GM12878 (cell line): ENCODE data around the gene AMN. TPM values are rescaled to one million over a fixed set of nuclear protein-coding genes. Genes with fewer than 3 reads are reported as not detected.

Experiments
- ATAC-seq: fragments of 200-7000 bp; cut with Tn5 transposase; 3 replicates; pipeline ENCODE4 v1.9.1; 2020; ENCODE audit warnings: mild to moderate bottlenecking, moderate library complexity
- BruUV-seq: library from RNA; stranded (reverse); fragments of 400-500 nt; replicated peaks from 2 replicates; lab custom pipeline; 2021; lab: Mats Ljungman, UMichigan
- CTCF ChIA-PET: fragments of 300-600 bp; sonication (Branson Sonifier 250); formaldehyde crosslinking; extraction: SDS; loops from one replicate; lab custom pipeline; 2021; ENCODE audit warnings: inconsistent platforms; lab: Yijun Ruan, JAX
- POLR2A ChIA-PET: fragments of 350-600 bp; formaldehyde crosslinking; extraction: SDS; loops from one replicate; lab custom pipeline; 2021; ENCODE audit warnings: inconsistent platforms; lab: Charles Lee
- RAD21 ChIA-PET: fragments of 300-600 bp; sonication (Branson Sonifier 250); formaldehyde crosslinking; loops from one replicate; lab custom pipeline; 2023; ENCODE audit warnings: antibody characterized with exemption; ENCODE audit not compliant: unreplicated experiment; lab: Charles Lee
- SMC1A ChIA-PET: fragments of 300-600 bp; sonication (Branson Sonifier 250); formaldehyde crosslinking; loops from one replicate; lab custom pipeline; 2023; ENCODE audit not compliant: unreplicated experiment, uncharacterized antibody; lab: Charles Lee
- DNase-seq: peaks from one replicate; pipeline ENCODE4 v3.0.0-alpha.2; 2011; ENCODE audit warnings: low read depth, low spot score
- FAIRE-seq: peaks from 3 replicates; lab custom pipeline; 2011; peaks lifted over from hg19 to GRCh38; lab: Jason Lieb, UNC
- H2AFZ ChIP-seq: 2 replicates; pipeline ENCODE4 v1.6.0; 2011; ENCODE audit warnings: low read depth, low read length, control low read depth; ENCODE audit not compliant: control insufficient read depth
- H3K27ac ChIP-seq: 2 replicates; pipeline ENCODE4 v1.5.1; 2011; ENCODE audit warnings: control low read depth; ENCODE audit not compliant: control insufficient read depth, insufficient read depth
- H3K27me3 ChIP-seq, 2 experiments: replicated peaks in 1 of 2; 2 replicates each; pipeline versions ENCODE4 v1.6.0 to v1.6.1; 2011; ENCODE audit warnings: low read length in 1 of 2; ENCODE audit not compliant: control insufficient read depth in 2 of 2, insufficient read depth in 2 of 2
- H3K36me3 ChIP-seq, 2 experiments: 2 replicates each; pipeline ENCODE4 v1.5.1; 2011; ENCODE audit warnings: low read length in 1 of 2; ENCODE audit not compliant: control insufficient read depth in 2 of 2, insufficient read depth in 2 of 2
- H3K4me1 ChIP-seq: 2 replicates; pipeline ENCODE4 v1.6.1; 2011; ENCODE audit warnings: mild to moderate bottlenecking, low read length, moderate library complexity, mixed read lengths; ENCODE audit not compliant: control insufficient read depth, insufficient read depth
- H3K4me2 ChIP-seq: 2 replicates; pipeline ENCODE4 v1.6.0; 2011; ENCODE audit warnings: control low read depth; ENCODE audit not compliant: control insufficient read depth, insufficient read depth
- H3K4me3 ChIP-seq: fragments of 200-600 bp; sonication (generic); 2 replicates; pipeline ENCODE4 v1.5.1; 2016
- H3K79me2 ChIP-seq: 2 replicates; pipeline ENCODE4 v1.6.0; 2011; ENCODE audit warnings: low read length; ENCODE audit not compliant: control insufficient read depth, insufficient read depth
- H3K9ac ChIP-seq: 2 replicates; pipeline ENCODE4 v1.8.0; 2011; ENCODE audit warnings: low read length, control low read depth, mixed read lengths; ENCODE audit not compliant: control insufficient read depth, insufficient read depth
- H3K9me3 ChIP-seq: replicated peaks from 3 replicates; pipeline ENCODE4 v1.5.1; 2011; ENCODE audit warnings: mild to moderate bottlenecking, low read length; ENCODE audit not compliant: control insufficient read depth, insufficient read depth
- H4K20me1 ChIP-seq: 2 replicates; pipeline ENCODE4 v1.6.0; 2011; ENCODE audit not compliant: control insufficient read depth, insufficient read depth
- CBX3 ChIP-seq: fragments of 200-600 bp; sonication (generic); IDR thresholded peaks from 2 replicates; pipeline ENCODE4 v1.6.1; 2016; ENCODE audit warnings: low read depth, borderline replicate concordance
- CBX5 ChIP-seq: sonication (generic); IDR thresholded peaks from 2 replicates; pipeline ENCODE4 v1.6.1; 2016; ENCODE audit warnings: low read depth, moderate library complexity, mild to moderate bottlenecking, inconsistent platforms
- CHD1 ChIP-seq: IDR thresholded peaks from 2 replicates; pipeline ENCODE4 v1.6.1; 2012; ENCODE audit warnings: low read depth, low read length, improper control_type of control experiment
- CREB1 ChIP-seq: IDR thresholded peaks from 2 replicates; pipeline ENCODE4 v1.6.1; 2012; ENCODE audit warnings: low read depth, mild to moderate bottlenecking, inconsistent platforms
- EZH2 ChIP-seq: IDR thresholded peaks from 2 replicates; pipeline ENCODE4 v1.6.1; 2012; ENCODE audit warnings: low read depth, mild to moderate bottlenecking, control low read depth, inconsistent platforms, low read length, borderline replicate concordance; ENCODE audit not compliant: control insufficient read depth
- JUND ChIP-seq: IDR thresholded peaks from 2 replicates; pipeline ENCODE4 v1.6.1; 2012; ENCODE audit warnings: low read depth, mild to moderate bottlenecking, low read length, improper control_type of control experiment, moderate library complexity
- MYC ChIP-seq: IDR thresholded peaks from 2 replicates; pipeline ENCODE4 v1.6.1; 2011; ENCODE audit warnings: mild to moderate bottlenecking, low read length, moderate library complexity, inconsistent platforms; ENCODE audit not compliant: insufficient read depth, insufficient replicate concordance, insufficient read length, severe bottlenecking
- NRF1 ChIP-seq: conservative IDR thresholded peaks from 2 replicates; pipeline ENCODE4 v1.6.1; 2011; ENCODE audit warnings: mild to moderate bottlenecking, low read depth, low read length, improper control_type of control experiment
- PAX8 ChIP-seq: fragments of 450-650 bp; IDR thresholded peaks from 2 replicates; pipeline ENCODE4 v1.6.1; 2017; ENCODE audit warnings: mild to moderate bottlenecking, moderate library complexity
- POU2F2 ChIP-seq: IDR thresholded peaks from 3 replicates; pipeline ENCODE4 v1.6.1; 2011; ENCODE audit warnings: low read depth, mild to moderate bottlenecking, low read length, borderline replicate concordance
- RCOR1 ChIP-seq: conservative IDR thresholded peaks from 2 replicates; pipeline ENCODE4 v1.6.1; 2012; ENCODE audit warnings: low read depth, low read length, improper control_type of control experiment
- SIX5 ChIP-seq: IDR thresholded peaks from 2 replicates; pipeline ENCODE4 v1.6.1; 2011; ENCODE audit warnings: mild to moderate bottlenecking, low read depth, low read length, moderate library complexity; ENCODE audit not compliant: severe bottlenecking
- SKIL ChIP-seq: fragments of 450-650 bp; IDR thresholded peaks from 2 replicates; pipeline ENCODE4 v1.6.1; 2017; ENCODE audit warnings: mild to moderate bottlenecking, low read depth, inconsistent platforms; ENCODE audit not compliant: poor library complexity, severe bottlenecking
- SMAD1 ChIP-seq: fragments of 450-650 bp; IDR thresholded peaks from 2 replicates; pipeline ENCODE4 v1.6.1; 2018; ENCODE audit warnings: mild to moderate bottlenecking, low read depth; ENCODE audit not compliant: partially characterized antibody
- SMC3 ChIP-seq: IDR thresholded peaks from 2 replicates; pipeline ENCODE4 v1.6.1; 2011; ENCODE audit warnings: low read length, improper control_type of control experiment, borderline replicate concordance
- TCF3 ChIP-seq: IDR thresholded peaks from 2 replicates; pipeline ENCODE4 v1.6.1; 2012; ENCODE audit warnings: low read depth, mild to moderate bottlenecking, low read length, borderline replicate concordance; ENCODE audit not compliant: insufficient read depth
- WGBS: methylation state at CpG from one replicate; pipeline ENCODE4 v1.1.6; 2016; ENCODE audit warnings: low lambda C conversion rate; ENCODE audit not compliant: insufficient replicate concordance, insufficient coverage; ENCODE audit errors: missing lambda C conversion rate; 5-methylcytosine and 5-hydroxymethylcytosine counted together
- in situ Hi-C: fragments of 300-500 bp; cut with MboI; formaldehyde crosslinking; loops from 9 replicates; pipeline ENCODE4 v1.14.3; 2018; ENCODE audit warnings: mixed read lengths
- intact Hi-C: fragments of 100-400 bp; cut with micrococcal nuclease; formaldehyde crosslinking; loops from one replicate; pipeline ENCODE4 v1.14.2; 2022; ENCODE audit not compliant: unreplicated experiment
- polyA plus RNA-seq, 11 experiments: library from polyadenylated mRNA; depleted of rRNA in 4 of 11; unstranded in 6 of 11; stranded (reverse) in 5 of 11; fragments of >200 nt; fragmentation: Nextera tagmentation in 4 of 11; fragmentation: Illumina TruSeq in 1 of 11; extraction: Ambion mirVana in 4 of 11; extraction: Trizol in 1 of 11; gene quantifications; 1 replicate in 1 of 11; 2 replicates in 10 of 11; pipeline versions ENCODE4 v1.2.1 to v1.2.3, GENCODE V29; 2011 to 2016; ENCODE audit warnings: inconsistent platforms in 2 of 11, missing spikeins in 2 of 11, low read depth in 1 of 11
- total RNA-seq, 4 experiments: library from RNA; depleted of rRNA in 3 of 4; stranded (reverse); fragments of >200 nt in 3 of 4; fragmentation: Illumina TruSeq in 1 of 4; extraction: Trizol in 1 of 4; gene quantifications; 2 replicates each; pipeline versions ENCODE4 v1.2.1 to v1.2.3, GENCODE V29; 2013 to 2021
- TF ChIP-seq, protein P1 (sequence below): fragments of 450-650 bp; formaldehyde crosslinking; IDR thresholded peaks from 2 replicates; pipeline ENCODE4 v1.4.0; 2022; ENCODE audit warnings: mild to moderate bottlenecking, moderate library complexity

The AMN gene
- total and polyA plus RNA-seq, 10 of the 15 experiments (the other 5 are each of a cell fraction or from before 2014, with no cell fraction given): 0.03 to 0.33 (median 0.11) TPM; not detected in 6

DNA sequence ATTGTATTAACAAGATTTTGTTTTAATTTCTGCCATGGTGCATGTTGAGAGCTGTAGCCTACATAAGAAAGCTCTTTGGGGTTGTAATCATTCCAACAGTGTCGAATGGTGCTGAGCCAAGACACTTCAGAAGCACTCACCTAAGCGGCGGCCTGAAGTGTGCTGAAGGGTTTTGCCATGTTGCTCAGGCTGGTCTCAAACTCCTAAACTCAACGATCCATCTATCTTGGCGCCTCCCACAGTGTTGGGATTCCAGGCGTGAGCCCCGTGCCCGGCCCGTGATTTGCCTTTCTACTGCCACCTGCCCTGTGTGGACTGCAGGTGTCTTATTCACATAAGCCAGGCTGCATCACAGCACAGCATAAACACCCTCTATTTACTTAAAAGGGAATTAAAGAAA, 48.9 kb downstream of the AMN start (continued):
- TF ChIP-seq CREB1 (no peak), SIX5 (no peak), NRF1 (no peak), CBX5 (no peak), CHD1 (no peak), RCOR1 (no peak)

DNA sequence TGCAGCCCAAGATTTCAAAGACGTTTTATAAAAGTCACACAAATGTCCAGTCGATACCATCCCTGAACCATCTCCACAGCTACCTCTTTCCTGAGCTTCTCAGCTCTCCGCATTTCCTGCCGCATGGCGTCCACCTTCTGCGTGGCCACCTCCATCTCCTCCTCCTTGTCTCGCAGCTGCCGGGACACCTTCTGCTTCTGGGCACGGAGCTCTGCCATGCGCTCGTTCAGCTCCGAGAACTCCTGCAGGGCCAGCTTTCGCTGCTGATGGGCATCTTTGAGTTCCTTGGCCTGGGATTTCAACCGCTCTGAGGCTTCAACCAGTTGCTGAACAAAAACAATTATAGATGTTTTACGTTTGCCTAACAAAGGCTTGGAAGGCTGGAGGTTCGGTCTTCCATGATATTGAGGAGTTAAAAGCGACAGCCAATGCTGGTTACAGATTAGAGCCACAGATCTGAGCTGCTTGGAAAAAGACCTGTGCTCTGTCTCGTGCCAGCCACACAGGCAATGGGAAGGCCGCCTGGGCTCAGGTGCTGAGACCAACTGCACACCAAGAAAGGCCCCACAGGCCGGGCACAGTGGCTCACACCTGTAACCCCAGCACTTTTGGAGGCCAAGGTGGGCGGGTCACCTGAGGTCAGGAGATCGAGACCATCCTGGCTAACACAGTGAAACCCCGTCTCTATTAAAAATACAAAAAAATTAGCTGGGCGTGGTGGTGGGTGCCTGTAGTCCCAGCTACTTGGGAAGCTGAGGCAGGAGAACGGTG, 49.6 kb downstream of the AMN start:
- ChIA-PET RAD21 (interaction anchor here (0.8 kb wide), 1 partner anchor 277 kb away, joined by 4 read pairs; no protein-coding TSS in a partner anchor), POLR2A (no interaction called here), SMC1A (interaction anchor here (0.7 kb wide), 1 partner anchor 187 kb away, joined by 3 read pairs; no protein-coding TSS in a partner anchor), CTCF (interaction anchor here (0.6 to 0.7 kb wide), 3 partner anchors 61 to 189 kb away, joined by 3 read pairs; no protein-coding TSS in a partner anchor)
- intact Hi-C loops: no loop called here
- 69% methylated on average over 25 of the region's 25 CpGs for WGBS
- in situ Hi-C loops: no loop called here
- no peak for DNase-seq
- Histone ChIP-seq H3K4me3 (no peak overlapping the region), H3K4me2 (no peak overlapping the region), H3K4me1 (no peaks in the 10 kb centered on the region), H4K20me1 (no peaks in the 10 kb centered on the region), H3K79me2 (no peaks in the 10 kb centered on the region), H2AFZ (no peak overlapping the region), H3K9me3 (no peaks in the 10 kb centered on the region), H3K9ac (no peak overlapping the region), H3K27me3 (no peaks in the 10 kb centered on the region), H3K27ac (no peak overlapping the region), H3K36me3 (peaks cover 21 to 30% of the 10 kb centered on the region in 2 experiments)
- BruUV-seq: no TSS peak
- no peak for FAIRE-seq
- no peak for ATAC-seq
- TF ChIP-seq TCF3 (no peak), CBX3 (no peak), SMC3 (no peak), PAX8 (no peak), MYC (no peak), EZH2 (no peak), SMAD1 (no peak), SKIL (no peak), JUND (no peak), POU2F2 (no peak), CREB1 (no peak)
- TF ChIP-seq, protein P1, sequence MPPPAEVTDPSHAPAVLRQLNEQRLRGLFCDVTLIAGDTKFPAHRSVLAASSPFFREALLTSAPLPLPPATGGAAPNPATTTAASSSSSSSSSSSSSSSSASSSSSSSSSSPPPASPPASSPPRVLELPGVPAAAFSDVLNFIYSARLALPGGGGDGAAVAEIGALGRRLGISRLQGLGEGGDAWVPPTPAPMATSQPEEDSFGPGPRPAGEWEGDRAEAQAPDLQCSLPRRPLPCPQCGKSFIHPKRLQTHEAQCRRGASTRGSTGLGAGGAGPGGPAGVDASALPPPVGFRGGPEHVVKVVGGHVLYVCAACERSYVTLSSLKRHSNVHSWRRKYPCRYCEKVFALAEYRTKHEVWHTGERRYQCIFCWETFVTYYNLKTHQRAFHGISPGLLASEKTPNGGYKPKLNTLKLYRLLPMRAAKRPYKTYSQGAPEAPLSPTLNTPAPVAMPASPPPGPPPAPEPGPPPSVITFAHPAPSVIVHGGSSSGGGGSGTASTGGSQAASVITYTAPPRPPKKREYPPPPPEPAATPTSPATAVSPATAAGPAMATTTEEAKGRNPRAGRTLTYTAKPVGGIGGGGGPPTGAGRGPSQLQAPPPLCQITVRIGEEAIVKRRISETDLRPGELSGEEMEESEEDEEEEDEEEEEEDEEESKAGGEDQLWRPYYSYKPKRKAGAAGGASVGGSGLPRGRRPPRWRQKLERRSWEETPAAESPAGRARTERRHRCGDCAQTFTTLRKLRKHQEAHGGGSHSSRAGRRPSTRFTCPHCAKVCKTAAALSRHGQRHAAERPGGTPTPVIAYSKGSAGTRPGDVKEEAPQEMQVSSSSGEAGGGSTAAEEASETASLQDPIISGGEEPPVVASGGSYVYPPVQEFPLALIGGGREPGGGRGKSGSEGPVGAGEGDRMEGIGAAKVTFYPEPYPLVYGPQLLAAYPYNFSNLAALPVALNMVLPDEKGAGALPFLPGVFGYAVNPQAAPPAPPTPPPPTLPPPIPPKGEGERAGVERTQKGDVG: no peak
